GM18499 (cell line): Measurements from ENCODE around the gene SERINC5.
"Not testable (repeated sequence)": the region's sequence is repeated elsewhere in the genome, so short reads cannot be mapped to it uniquely, and the experiment has no call there.

Source experiments
- ATAC-seq: cut with Tn5 transposase; IDR thresholded peaks from one replicate; pipeline ENCODE4 v1.9.1; 2021; ENCODE audit warnings: moderate number of reproducible peaks; ENCODE audit not compliant: insufficient read depth, unreplicated experiment

The SERINC5 gene

GRCh38 chr5:80146046-80146445, 109.8 kb downstream of the SERINC5 start:
- ATAC-seq = no peak

- no peak for ATAC-seq
Measured at GRCh38 chr5:80143491-80143890, 112.4 kb downstream of the SERINC5 start.

- no peak for ATAC-seq
Measured at GRCh38 chr5:80142996-80143395, 112.9 kb downstream of the SERINC5 start.

- no peak for ATAC-seq
Measured at GRCh38 chr5:80141681-80142080, 114.2 kb downstream of the SERINC5 start.

GRCh38 chr5:80141147-80141671, 114.6 kb downstream of the SERINC5 start:
- no peak for ATAC-seq

- ATAC-seq = no peak
Measured at GRCh38 chr5:80140496-80140895, 115.4 kb downstream of the SERINC5 start.

GRCh38 chr5:80139466-80139972, 116.3 kb downstream of the SERINC5 start:
- ATAC-seq = no peak

- no peak for ATAC-seq
Measured at GRCh38 chr5:80138486-80138885, 117.4 kb downstream of the SERINC5 start.

- not testable (repeated sequence) for ATAC-seq
Measured at GRCh38 chr5:80136798-80137197, 119.0 kb downstream of the SERINC5 start.

- ATAC-seq = no peak
Measured at GRCh38 chr5:80134876-80135275, 121.0 kb downstream of the SERINC5 start.

- no peak for ATAC-seq
Measured at GRCh38 chr5:80129146-80129545, 126.7 kb downstream of the SERINC5 start.

GRCh38 chr5:80128141-80128540, 127.7 kb downstream of the SERINC5 start:
- ATAC-seq = no peak

GRCh38 chr5:80127116-80127552, 128.7 kb downstream of the SERINC5 start:
- no peak for ATAC-seq

GRCh38 chr5:80125962-80126480, 129.8 kb downstream of the SERINC5 start:
- ATAC-seq = peak; percentile 38

GRCh38 chr5:80125022-80125961, 130.6 kb downstream of the SERINC5 start:
- ATAC-seq = peak; percentile 66

- no peak for ATAC-seq
Measured at GRCh38 chr5:80124121-80124918, 131.5 kb downstream of the SERINC5 start.

- no peak for ATAC-seq
Measured at GRCh38 chr5:80122579-80122978, 133.3 kb downstream of the SERINC5 start.

- no peak for ATAC-seq
Measured at GRCh38 chr5:80119372-80119771, 136.5 kb downstream of the SERINC5 start.

GRCh38 chr5:80117446-80117845, 138.4 kb downstream of the SERINC5 start:
- no peak for ATAC-seq

- ATAC-seq = no peak
Measured at GRCh38 chr5:80116465-80116864, 139.4 kb downstream of the SERINC5 start.
